Measurements from ENCODE around the gene ENOX1. TPM values are rescaled to one million over a fixed set of nuclear protein-coding genes. Genes with fewer than 3 reads are reported as not detected.

ENOX1 gene
- polyA plus RNA-seq, 3 donors = 0.04 TPM; not detected in 2

- Mint-ChIP-seq H3K36me3 (no peaks in the 10 kb centered on the region), H3K27ac (no peak overlapping the region), H3K9me3 (peaks cover 0 to 1% (median 0%) of the 10 kb centered on the region in 7 donors), H3K4me3 (no peak overlapping the region), H3K4me1 (no peaks in the 10 kb centered on the region), H3K27me3 (ENCODE audit: low read depth in 3 of 3) (peaks cover 0 to 1% (median 1%) of the 10 kb centered on the region in 3 donors)
- 94% methylated on average over 5 of the region's 5 CpGs for WGBS (ENCODE audit: insufficient coverage)
- Histone ChIP-seq H3K27me3 (ENCODE audit: control insufficient read depth in 2 of 2, insufficient read depth in 2 of 2, low read length in 2 of 2) (no peaks in the 10 kb centered on the region), H3K4me2 (replicated peaks; ENCODE audit: extremely low read depth, low read length, poor library complexity, severe bottlenecking) (no peak overlapping the region), H3K9me3 (replicated peaks in 1 of 2; ENCODE audit: control insufficient read depth in 1 of 2, insufficient read depth in 1 of 2, low read length in 2 of 2) (no peaks in the 10 kb centered on the region), H3K9ac (ENCODE audit: insufficient read depth, low read length, poor library complexity, severe bottlenecking) (no peak overlapping the region), H3K4me1 (ENCODE audit: control insufficient read depth in 1 of 2, insufficient read depth in 2 of 2, low read length in 2 of 2) (no peaks in the 10 kb centered on the region), H2AFZ (ENCODE audit: insufficient read depth, low read depth, low read length, poor library complexity, severe bottlenecking) (no peak overlapping the region), H3K4me3 (replicated peaks in 1 of 3; ENCODE audit: low read depth in 2 of 3, low read length in 3 of 3) (no peak overlapping the region), H4K20me1 (ENCODE audit: insufficient read depth, low read length) (no peaks in the 10 kb centered on the region), H3K27ac (ENCODE audit: low read depth in 1 of 2, low read length in 2 of 2) (no peak overlapping the region), H3K36me3 (replicated peaks in 1 of 2; ENCODE audit: control insufficient read depth in 1 of 2, insufficient read depth in 2 of 2, low read length in 2 of 2) (no peaks in the 10 kb centered on the region), H3K79me2 (ENCODE audit: insufficient read depth, low read length) (no peaks in the 10 kb centered on the region)
- intact Hi-C loops (cut with micrococcal nuclease) = no loop called here
- TF ChIP-seq CTCF (IDR thresholded peaks at IDR 0.05) = no peak
- DNase-seq = no peak
These were observed 534.8 kb downstream of the ENOX1 start for GRCh38 chr13:43251961-43252360.

- intact Hi-C loops (cut with micrococcal nuclease) = no loop called here
- Histone ChIP-seq H3K27me3 (ENCODE audit: control insufficient read depth in 2 of 2, insufficient read depth in 2 of 2, low read length in 2 of 2) (no peaks in the 10 kb centered on the region), H4K20me1 (ENCODE audit: insufficient read depth, low read length) (no peaks in the 10 kb centered on the region), H2AFZ (ENCODE audit: insufficient read depth, low read depth, low read length, poor library complexity, severe bottlenecking) (no peak overlapping the region), H3K9me3 (replicated peaks in 1 of 2; ENCODE audit: control insufficient read depth in 1 of 2, insufficient read depth in 1 of 2, low read length in 2 of 2) (no peaks in the 10 kb centered on the region), H3K4me1 (ENCODE audit: control insufficient read depth in 1 of 2, insufficient read depth in 2 of 2, low read length in 2 of 2) (no peaks in the 10 kb centered on the region), H3K36me3 (replicated peaks in 1 of 2; ENCODE audit: control insufficient read depth in 1 of 2, insufficient read depth in 2 of 2, low read length in 2 of 2) (no peaks in the 10 kb centered on the region), H3K4me2 (replicated peaks; ENCODE audit: extremely low read depth, low read length, poor library complexity, severe bottlenecking) (no peak overlapping the region), H3K9ac (ENCODE audit: insufficient read depth, low read length, poor library complexity, severe bottlenecking) (no peak overlapping the region), H3K27ac (ENCODE audit: low read depth in 1 of 2, low read length in 2 of 2) (no peak overlapping the region), H3K79me2 (ENCODE audit: insufficient read depth, low read length) (no peaks in the 10 kb centered on the region), H3K4me3 (replicated peaks in 1 of 3; ENCODE audit: low read depth in 2 of 3, low read length in 3 of 3) (no peak overlapping the region)
- no peak overlapping the region for H3K4me3 Mint-ChIP-seq
- peaks cover 0 to 3% (median 0%) of the 10 kb centered on the region in 7 donors for H3K9me3 Mint-ChIP-seq
- no peaks in the 10 kb centered on the region for H3K36me3 Mint-ChIP-seq
- no peak for DNase-seq
- TF ChIP-seq CTCF (IDR thresholded peaks at IDR 0.05) = no peak
- no peaks in the 10 kb centered on the region for H3K4me1 Mint-ChIP-seq
- 67% methylated on average over 3 of the region's 3 CpGs for WGBS (ENCODE audit: insufficient coverage)
- peaks cover 1 to 2% (median 2%) of the 10 kb centered on the region in 3 donors for H3K27me3 Mint-ChIP-seq (ENCODE audit: low read depth in 3 of 3)
- H3K27ac Mint-ChIP-seq = no peak overlapping the region
These were observed 540.4 kb downstream of the ENOX1 start for GRCh38 chr13:43246382-43246781.
